Jurkat, Clone E6-1 (cell line): Measurements from ENCODE around the gene TIMM17B.

Experiments
- DNase-seq: peaks from one replicate; pipeline ENCODE4 v3.0.0-alpha.2; 2011; ENCODE audit warnings: low read depth, low spot score
- H3K4me3 ChIP-seq: 2 replicates; pipeline ENCODE4 v1.5.1; 2011; ENCODE audit warnings: mild to moderate bottlenecking, low read length, control low read depth, moderate library complexity

Gene TIMM17B

DNA sequence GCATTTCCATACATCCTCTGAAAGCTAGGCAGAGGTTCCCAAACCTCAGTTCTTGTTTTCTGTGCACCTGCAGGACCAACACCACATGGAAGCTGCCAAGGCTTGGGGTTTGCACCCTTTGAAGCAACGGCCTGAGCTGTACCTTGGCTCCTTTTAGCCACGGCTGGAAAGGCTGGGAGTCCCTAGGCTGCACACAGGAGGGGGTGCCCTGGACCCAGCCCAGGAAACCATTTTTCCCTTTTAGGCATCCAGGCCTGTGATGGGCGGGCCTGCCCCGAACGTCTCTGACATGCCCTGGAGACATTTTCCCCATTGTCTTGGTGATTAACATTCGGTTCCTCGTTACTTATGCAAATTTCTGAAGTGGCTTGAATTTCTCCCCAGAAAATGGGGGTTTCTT is 44.7 kb downstream of the TIMM17B start:
- DNase-seq, result no peak
- no peak overlapping the region for H3K4me3 ChIP-seq

DNA sequence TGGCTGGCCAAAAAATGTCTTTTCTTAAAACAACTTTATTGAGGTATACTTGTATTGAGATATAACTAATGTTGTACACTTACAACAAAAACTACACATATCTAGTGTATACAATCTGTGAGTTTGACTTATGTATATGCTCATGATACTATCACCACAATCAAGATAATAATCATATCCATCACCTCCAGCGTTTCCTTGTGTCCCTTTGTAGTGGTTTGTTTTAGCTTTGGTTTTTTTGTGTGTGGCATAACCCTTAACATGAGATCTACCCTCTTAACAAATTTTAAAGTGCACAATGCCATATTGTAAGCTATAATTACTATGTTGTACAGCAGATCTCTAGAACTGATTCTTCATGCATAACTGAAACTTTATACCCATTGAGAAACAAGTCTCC is 48.7 kb downstream of the TIMM17B start:
- no peak overlapping the region for H3K4me3 ChIP-seq
- DNase-seq, result peak; percentile 78
